Keratinocyte (primary cell): ENCODE data around the gene FAM78A. TPM values are rescaled to one million over a fixed set of nuclear protein-coding genes. Genes with fewer than 3 reads are reported as not detected.

Experiments
- DNase-seq: peaks from one replicate; pipeline ENCODE4 v3.0.0-alpha.2; 2011; ENCODE audit warnings: low read depth, missing footprints, low spot score
- FAIRE-seq: peaks from 2 replicates; lab custom pipeline; 2011; peaks lifted over from hg19 to GRCh38; lab: Jason Lieb, UNC
- H2AFZ ChIP-seq: 2 replicates; pipeline ENCODE4 v1.6.0; 2012; ENCODE audit warnings: low read length, control low read depth, inconsistent platforms; ENCODE audit not compliant: control insufficient read depth
- H3K27ac ChIP-seq: 2 replicates; pipeline ENCODE4 v1.5.1; 2011; ENCODE audit warnings: low read length; ENCODE audit not compliant: control insufficient read depth, insufficient read depth
- H3K27me3 ChIP-seq: 3 replicates; pipeline ENCODE4 v1.6.0; 2011; ENCODE audit warnings: low read length; ENCODE audit not compliant: control insufficient read depth, insufficient read depth; ENCODE audit errors: extremely low read depth
- H3K36me3 ChIP-seq, 2 experiments: 2 replicates in 1 of 2; 3 replicates in 1 of 2; pipeline ENCODE4 v1.5.1; 2011; ENCODE audit warnings: low read length in 2 of 2, mild to moderate bottlenecking in 1 of 2; ENCODE audit not compliant: control insufficient read depth in 2 of 2, insufficient read depth in 2 of 2; ENCODE audit errors: extremely low read depth in 1 of 2
- H3K4me1 ChIP-seq: 3 replicates; pipeline ENCODE4 v1.5.1; 2011; ENCODE audit warnings: low read length; ENCODE audit not compliant: control insufficient read depth, insufficient read depth; ENCODE audit errors: extremely low read depth
- H3K4me2 ChIP-seq: 3 replicates; pipeline ENCODE4 v1.6.0; 2011; ENCODE audit warnings: low read depth, low read length; ENCODE audit not compliant: control insufficient read depth, insufficient read depth; ENCODE audit errors: extremely low read depth
- H3K4me3 ChIP-seq, 3 experiments: fragments of 200-600 bp in 1 of 3; sonication (generic) in 1 of 3; 2 replicates in 2 of 3; 3 replicates in 1 of 3; pipeline ENCODE4 v1.5.1; 2011 to 2016; ENCODE audit warnings: low read length in 3 of 3, mild to moderate bottlenecking in 3 of 3, control low read depth in 2 of 3, inconsistent platforms in 1 of 3, low read depth in 1 of 3, mixed read lengths in 1 of 3, mixed run types in 1 of 3, moderate library complexity in 1 of 3; ENCODE audit not compliant: control insufficient read depth in 2 of 3, insufficient read depth in 2 of 3; ENCODE audit errors: extremely low read depth in 1 of 3
- H3K79me2 ChIP-seq: 2 replicates; pipeline ENCODE4 v1.6.0; 2012; ENCODE audit warnings: low read length; ENCODE audit not compliant: control insufficient read depth, insufficient read depth
- H3K9ac ChIP-seq: 3 replicates; pipeline ENCODE4 v1.6.0; 2011; ENCODE audit warnings: low read length; ENCODE audit not compliant: control insufficient read depth, insufficient read depth; ENCODE audit errors: extremely low read depth
- H3K9me1 ChIP-seq: 3 replicates; pipeline ENCODE4 v1.6.0; 2011; ENCODE audit warnings: low read length; ENCODE audit not compliant: control insufficient read depth, insufficient read depth; ENCODE audit errors: extremely low read depth
- H3K9me3 ChIP-seq: 2 replicates; pipeline ENCODE4 v1.5.1; 2012; ENCODE audit warnings: low read depth, low read length; ENCODE audit not compliant: control insufficient read depth
- H4K20me1 ChIP-seq: 3 replicates; pipeline ENCODE4 v1.6.0; 2011; ENCODE audit warnings: low read length; ENCODE audit not compliant: control insufficient read depth, insufficient read depth; ENCODE audit errors: extremely low read depth
- EZH2 ChIP-seq: IDR thresholded peaks from one replicate; pipeline ENCODE4 v1.6.1; 2012; ENCODE audit warnings: inconsistent platforms, mild to moderate bottlenecking, low read length, moderate library complexity
- dilution Hi-C: fragments of 300-500 bp; cut with MboI; formaldehyde crosslinking; loops from one replicate; pipeline ENCODE4 v1.7.0; 2020; ENCODE audit warnings: low sequenced_read_pairs; ENCODE audit not compliant: extremely low pct_ligation_motif_present
- polyA plus RNA-seq, 5 experiments: library from polyadenylated mRNA; depleted of rRNA in 3 of 5; stranded (reverse) in 3 of 5; stranded (forward) in 1 of 5; unstranded in 1 of 5; fragments of >200 nt; gene quantifications; 1 replicate in 1 of 5; 2 replicates in 3 of 5; 3 replicates in 1 of 5; pipeline versions ENCODE4 v1.2.1 to v1.2.3, GENCODE V29; 2011 to 2012; ENCODE audit warnings: missing spikeins in 2 of 5, low read depth in 1 of 5, low replicate concordance in 1 of 5
- TF ChIP-seq, protein P1 (sequence below), 3 experiments: IDR thresholded peaks in 1 of 3; conservative IDR thresholded peaks in 1 of 3; optimal IDR thresholded peaks in 1 of 3; 2 replicates in 2 of 3; 3 replicates in 1 of 3; pipeline versions ENCODE3 to v1.5.1; 2011; ENCODE audit warnings: low read length in 3 of 3, mild to moderate bottlenecking in 3 of 3, moderate library complexity in 2 of 3, control low read depth in 1 of 3, inconsistent platforms in 1 of 3; ENCODE audit not compliant: insufficient read depth in 2 of 3; ENCODE audit errors: extremely low read depth in 1 of 3

The FAM78A gene
- polyA plus RNA-seq, 1 donor (not counting 4 experiments of a cell fraction or from before 2014, with no cell fraction given) = 0.25 TPM

DNA sequence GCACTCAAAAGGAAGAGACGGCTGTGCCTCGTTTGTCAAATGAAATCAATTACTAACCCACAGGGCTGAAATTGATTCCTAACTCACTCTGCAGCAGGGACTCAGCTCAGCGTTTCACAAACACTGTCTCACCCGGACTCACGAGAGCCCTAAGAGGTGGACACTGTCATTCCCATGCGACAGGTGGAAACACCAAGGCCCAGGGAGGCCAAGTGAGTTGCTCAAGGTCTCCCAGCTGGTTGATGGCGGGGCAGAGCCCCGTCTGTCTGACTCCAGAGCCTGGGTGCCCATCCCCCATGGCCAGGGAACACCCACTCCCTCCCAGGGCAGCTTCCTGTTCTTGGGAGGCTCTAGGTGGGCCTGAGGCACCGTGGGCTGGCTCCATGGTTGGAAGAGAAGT lies 11.9 kb upstream of the FAM78A start:
- Histone ChIP-seq H3K9ac (no peak overlapping the region), H3K4me2 (no peak overlapping the region), H3K27ac (no peak overlapping the region), H3K36me3 (no peaks in the 10 kb centered on the region), H3K9me3 (no peaks in the 10 kb centered on the region), H3K4me3 (no peak overlapping the region), H3K9me1 (no peaks in the 10 kb centered on the region), H3K27me3 (peaks cover 8% of the 10 kb centered on the region), H3K79me2 (no peaks in the 10 kb centered on the region), H4K20me1 (no peaks in the 10 kb centered on the region), H2AFZ (no peak overlapping the region), H3K4me1 (no peaks in the 10 kb centered on the region)
- DNase-seq (no peak), FAIRE-seq (no peak)
- dilution Hi-C loops = no loop called here
- TF ChIP-seq, protein P1, sequence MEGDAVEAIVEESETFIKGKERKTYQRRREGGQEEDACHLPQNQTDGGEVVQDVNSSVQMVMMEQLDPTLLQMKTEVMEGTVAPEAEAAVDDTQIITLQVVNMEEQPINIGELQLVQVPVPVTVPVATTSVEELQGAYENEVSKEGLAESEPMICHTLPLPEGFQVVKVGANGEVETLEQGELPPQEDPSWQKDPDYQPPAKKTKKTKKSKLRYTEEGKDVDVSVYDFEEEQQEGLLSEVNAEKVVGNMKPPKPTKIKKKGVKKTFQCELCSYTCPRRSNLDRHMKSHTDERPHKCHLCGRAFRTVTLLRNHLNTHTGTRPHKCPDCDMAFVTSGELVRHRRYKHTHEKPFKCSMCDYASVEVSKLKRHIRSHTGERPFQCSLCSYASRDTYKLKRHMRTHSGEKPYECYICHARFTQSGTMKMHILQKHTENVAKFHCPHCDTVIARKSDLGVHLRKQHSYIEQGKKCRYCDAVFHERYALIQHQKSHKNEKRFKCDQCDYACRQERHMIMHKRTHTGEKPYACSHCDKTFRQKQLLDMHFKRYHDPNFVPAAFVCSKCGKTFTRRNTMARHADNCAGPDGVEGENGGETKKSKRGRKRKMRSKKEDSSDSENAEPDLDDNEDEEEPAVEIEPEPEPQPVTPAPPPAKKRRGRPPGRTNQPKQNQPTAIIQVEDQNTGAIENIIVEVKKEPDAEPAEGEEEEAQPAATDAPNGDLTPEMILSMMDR (optimal IDR thresholded peaks at IDR 0.05 in 1 of 3, IDR thresholded peaks at IDR 0.05 in 1 of 3, conservative IDR thresholded peaks at IDR 0.05 in 1 of 3; ENCODE audit: extremely low read depth in 1 of 3, insufficient read depth in 2 of 3, low read length in 3 of 3) = no peak
- TF ChIP-seq EZH2 = no peak

DNA sequence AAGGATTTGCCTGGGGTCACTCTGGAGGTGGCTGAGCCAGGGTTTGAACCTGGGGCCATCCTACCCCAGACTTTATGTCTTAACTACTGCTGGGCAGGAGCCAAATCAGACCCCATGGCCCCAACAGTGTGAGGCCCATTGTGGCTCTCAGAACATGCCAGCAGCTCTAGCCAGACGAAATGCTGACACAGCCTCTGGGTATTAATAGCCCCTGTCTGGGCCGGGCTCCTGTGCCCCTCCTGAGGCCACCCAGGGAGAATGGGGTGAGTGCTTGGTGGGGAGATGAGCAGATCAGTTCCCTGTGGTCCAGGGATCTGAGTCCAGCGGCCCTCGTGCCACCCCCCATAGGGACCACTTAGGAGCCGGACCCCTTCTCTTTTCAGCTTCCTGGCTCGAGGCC lies 11.0 kb upstream of the FAM78A start:
- Histone ChIP-seq H3K27me3 (peaks cover 16% of the 10 kb centered on the region), H2AFZ (no peak overlapping the region), H3K9ac (no peak overlapping the region), H3K9me3 (no peaks in the 10 kb centered on the region), H3K27ac (no peak overlapping the region), H3K79me2 (no peaks in the 10 kb centered on the region), H3K4me3 (no peak overlapping the region), H3K4me2 (no peak overlapping the region), H4K20me1 (no peaks in the 10 kb centered on the region), H3K36me3 (no peaks in the 10 kb centered on the region), H3K9me1 (no peaks in the 10 kb centered on the region), H3K4me1 (no peaks in the 10 kb centered on the region)
- dilution Hi-C loops = no loop called here
- TF ChIP-seq, protein P1 (optimal IDR thresholded peaks at IDR 0.05 in 1 of 3, IDR thresholded peaks at IDR 0.05 in 1 of 3, conservative IDR thresholded peaks at IDR 0.05 in 1 of 3; ENCODE audit: extremely low read depth in 1 of 3, insufficient read depth in 2 of 3, low read length in 3 of 3) = no peak
- TF ChIP-seq EZH2 = no peak
- FAIRE-seq (no peak), DNase-seq (no peak)
